Cardiac muscle cell (in vitro differentiated cells and primary cell): ENCODE results near the gene SNRNP70. TPM values are rescaled to one million over a fixed set of nuclear protein-coding genes. Genes with fewer than 3 reads are reported as not detected.

Experiments used
- DNase-seq, 2 donors: peaks; one replicate each; pipeline versions ENCODE4 v3.0.0 to v3.0.0-alpha.2; 2010 to 2017; ENCODE audit warnings: low read depth in 1 of 2, low spot score in 1 of 2
- H3K27ac ChIP-seq: fragments of 200-600 bp; sonication (generic); 2 replicates; pipeline ENCODE4 v1.5.1; 2016
- H3K27me3 ChIP-seq: fragments of 200-600 bp; sonication (generic); 2 replicates; pipeline ENCODE4 v1.6.0; 2016; ENCODE audit warnings: control low read depth
- H3K36me3 ChIP-seq: fragments of 200-600 bp; sonication (generic); 2 replicates; pipeline ENCODE4 v1.5.1; 2016; ENCODE audit warnings: control low read depth
- H3K4me1 ChIP-seq: fragments of 200-600 bp; sonication (generic); 2 replicates; pipeline ENCODE4 v1.8.1; 2017; ENCODE audit warnings: low read depth, mild to moderate bottlenecking, mixed run types
- H3K4me3 ChIP-seq: fragments of 200-600 bp; sonication (generic); 2 replicates; pipeline ENCODE4 v1.5.1; 2016; ENCODE audit warnings: mild to moderate bottlenecking
- H3K9me3 ChIP-seq: fragments of 200-600 bp; sonication (generic); 2 replicates; pipeline ENCODE4 v1.5.1; 2017; ENCODE audit warnings: low read depth, mild to moderate bottlenecking, control low read depth
- CTCF ChIP-seq: IDR thresholded peaks from 2 replicates; pipeline ENCODE4 v1.5.1; 2012; ENCODE audit warnings: low read depth, mild to moderate bottlenecking, low read length
- polyA plus RNA-seq: library from polyadenylated mRNA; unstranded; fragments of >200 nt; fragmentation: Nextera tagmentation; extraction: Ambion mirVana; gene quantifications from 2 replicates; pipeline ENCODE4 v1.2.1, GENCODE V29; 2016
- total RNA-seq: library from RNA; depleted of rRNA; stranded (reverse); fragments of >200 nt; gene quantifications from 2 replicates; pipeline ENCODE4 v1.2.3, GENCODE V29; 2016

The SNRNP70 gene
- total and polyA plus RNA-seq, 2 experiments from 2014 or later, result 492 to 598 TPM

- no peak for DNase-seq
- H3K27ac ChIP-seq, result peak overlapping the region; percentile 83
- no peak for TF ChIP-seq CTCF
- peaks cover 49% of the 10 kb centered on the region for H3K4me1 ChIP-seq
- no peaks in the 10 kb centered on the region for H3K9me3 ChIP-seq
- H3K27me3 ChIP-seq, result no peaks in the 10 kb centered on the region
- H3K4me3 ChIP-seq, result no peak overlapping the region
- H3K36me3 ChIP-seq, result peaks cover 25% of the 10 kb centered on the region
Observed at GRCh38 chr19:49111218-49111998, 26.2 kb downstream of the SNRNP70 start.

- peak within 1 kb of the TSS; percentile 88 for H3K27ac ChIP-seq
- peaks cover 48% of the 10 kb centered on the region for H3K4me1 ChIP-seq
- peaks cover 3% of the 10 kb centered on the region for H3K36me3 ChIP-seq
- H3K9me3 ChIP-seq, result no peaks in the 10 kb centered on the region
- peak; percentile 73 to 94 for DNase-seq
- no peaks in the 10 kb centered on the region for H3K27me3 ChIP-seq
- peak within 1 kb of the TSS; percentile 47 for H3K4me3 ChIP-seq
- peak; percentile 38 for TF ChIP-seq CTCF
Observed at GRCh38 chr19:49113762-49114629, 28.7 kb downstream of the SNRNP70 start, which contains the start of gene LIN7B. TSS of gene LIN7B (plus strand) at chr19:49114370. CDS start at chr19:49114405, 35 bp downstream.

GRCh38 chr19:49114630-49115363 is 29.5 kb downstream of the SNRNP70 start:
- Histone ChIP-seq H3K4me1 (peaks cover 40% of the 10 kb centered on the region), H3K27me3 (no peaks in the 10 kb centered on the region), H3K27ac (peak overlapping the region; percentile 88), H3K36me3 (no peaks in the 10 kb centered on the region), H3K9me3 (no peaks in the 10 kb centered on the region), H3K4me3 (peak overlapping the region; percentile 47)
- DNase-seq, result peak; percentile 69 to 90
- no peak for TF ChIP-seq CTCF

GRCh38 chr19:49116544-49116943 is 31.3 kb downstream of the SNRNP70 start:
- TF ChIP-seq CTCF, result no peak
- DNase-seq, result no peak
- H3K27me3 ChIP-seq, result peaks cover 15% of the 10 kb centered on the region
- no peak overlapping the region for H3K27ac ChIP-seq
- H3K36me3 ChIP-seq, result no peaks in the 10 kb centered on the region
- peaks cover 22% of the 10 kb centered on the region for H3K4me1 ChIP-seq
- H3K4me3 ChIP-seq, result no peak overlapping the region
- H3K9me3 ChIP-seq, result no peaks in the 10 kb centered on the region
